ENCODE data around the gene NHP2.

The NHP2 gene

DNA sequence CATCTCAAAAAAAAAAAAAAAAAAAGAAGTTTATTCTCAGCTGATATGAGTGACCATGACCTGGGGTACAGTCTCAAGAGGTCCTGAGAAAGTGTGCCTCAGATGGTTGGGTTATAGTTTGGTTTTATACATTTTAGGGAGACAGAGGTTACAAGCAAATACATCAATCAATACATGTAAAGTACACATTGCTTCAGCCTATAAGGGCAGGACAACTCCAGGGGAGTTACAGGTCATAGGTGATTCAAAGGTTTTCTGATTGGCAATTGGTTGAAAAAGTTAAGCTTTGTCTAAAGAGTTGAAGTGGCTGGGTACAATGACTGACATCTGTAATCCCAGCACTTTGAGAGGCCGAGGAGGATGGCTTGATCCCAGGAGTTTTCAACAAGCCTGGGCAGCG, 35.7 kb upstream of the NHP2 start:
- TF ChIP-seq TCF12 (IDR thresholded peaks at IDR 0.05; ENCODE audit: low read depth) (no peak), YY1 (IDR thresholded peaks at IDR 0.05; ENCODE audit: low read depth) (no peak)

DNA sequence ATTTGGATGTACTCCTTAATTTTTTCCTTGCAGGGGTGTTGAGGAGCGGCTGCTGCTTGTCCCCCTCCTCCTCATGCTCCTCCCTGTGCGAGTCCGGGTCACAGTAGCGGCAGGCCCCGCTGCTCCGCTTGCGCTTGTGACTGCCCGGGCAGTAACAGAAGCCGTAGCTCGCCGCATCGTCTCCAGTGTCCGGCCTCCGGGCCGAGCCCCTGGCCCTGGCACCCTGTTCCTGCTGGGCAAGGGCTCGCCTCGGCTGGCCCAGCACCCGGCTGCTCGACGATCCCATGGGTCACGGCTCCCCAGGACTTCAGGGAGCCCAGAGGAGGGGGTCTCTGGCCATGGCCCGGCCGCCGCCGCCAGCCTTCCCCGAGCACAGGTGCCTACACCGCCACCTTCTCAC, 33.3 kb upstream of the NHP2 start, which contains the start of gene GMCL2:
TSS of gene GMCL2 (minus strand) at position 358 of the 400 bp plus-strand sequence. CDS start at position 286, 72 bp downstream.
- no peak for TF ChIP-seq FOXM1 (IDR thresholded peaks at IDR 0.05; ENCODE audit: borderline replicate concordance, low read depth)
- no peak for TF ChIP-seq CREB1 (IDR thresholded peaks at IDR 0.05; ENCODE audit: low read depth)
- no peak for TF ChIP-seq TEAD4 (IDR thresholded peaks at IDR 0.05)
- TF ChIP-seq ZBTB7A (IDR thresholded peaks at IDR 0.05; ENCODE audit: low read depth): no peak
- no peak for TF ChIP-seq RAD21 (IDR thresholded peaks at IDR 0.05; ENCODE audit: low read depth)
- TF ChIP-seq TCF12 (IDR thresholded peaks at IDR 0.05; ENCODE audit: low read depth): no peak
- TF ChIP-seq YY1 (IDR thresholded peaks at IDR 0.05; ENCODE audit: low read depth): no peak
- TF ChIP-seq EGR1 (IDR thresholded peaks at IDR 0.05): no peak
- no peak for TF ChIP-seq CEBPB (IDR thresholded peaks at IDR 0.05)
- TF ChIP-seq, protein P1, sequence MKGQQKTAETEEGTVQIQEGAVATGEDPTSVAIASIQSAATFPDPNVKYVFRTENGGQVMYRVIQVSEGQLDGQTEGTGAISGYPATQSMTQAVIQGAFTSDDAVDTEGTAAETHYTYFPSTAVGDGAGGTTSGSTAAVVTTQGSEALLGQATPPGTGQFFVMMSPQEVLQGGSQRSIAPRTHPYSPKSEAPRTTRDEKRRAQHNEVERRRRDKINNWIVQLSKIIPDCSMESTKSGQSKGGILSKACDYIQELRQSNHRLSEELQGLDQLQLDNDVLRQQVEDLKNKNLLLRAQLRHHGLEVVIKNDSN (IDR thresholded peaks at IDR 0.05): no peak
- TF ChIP-seq, protein P2, sequence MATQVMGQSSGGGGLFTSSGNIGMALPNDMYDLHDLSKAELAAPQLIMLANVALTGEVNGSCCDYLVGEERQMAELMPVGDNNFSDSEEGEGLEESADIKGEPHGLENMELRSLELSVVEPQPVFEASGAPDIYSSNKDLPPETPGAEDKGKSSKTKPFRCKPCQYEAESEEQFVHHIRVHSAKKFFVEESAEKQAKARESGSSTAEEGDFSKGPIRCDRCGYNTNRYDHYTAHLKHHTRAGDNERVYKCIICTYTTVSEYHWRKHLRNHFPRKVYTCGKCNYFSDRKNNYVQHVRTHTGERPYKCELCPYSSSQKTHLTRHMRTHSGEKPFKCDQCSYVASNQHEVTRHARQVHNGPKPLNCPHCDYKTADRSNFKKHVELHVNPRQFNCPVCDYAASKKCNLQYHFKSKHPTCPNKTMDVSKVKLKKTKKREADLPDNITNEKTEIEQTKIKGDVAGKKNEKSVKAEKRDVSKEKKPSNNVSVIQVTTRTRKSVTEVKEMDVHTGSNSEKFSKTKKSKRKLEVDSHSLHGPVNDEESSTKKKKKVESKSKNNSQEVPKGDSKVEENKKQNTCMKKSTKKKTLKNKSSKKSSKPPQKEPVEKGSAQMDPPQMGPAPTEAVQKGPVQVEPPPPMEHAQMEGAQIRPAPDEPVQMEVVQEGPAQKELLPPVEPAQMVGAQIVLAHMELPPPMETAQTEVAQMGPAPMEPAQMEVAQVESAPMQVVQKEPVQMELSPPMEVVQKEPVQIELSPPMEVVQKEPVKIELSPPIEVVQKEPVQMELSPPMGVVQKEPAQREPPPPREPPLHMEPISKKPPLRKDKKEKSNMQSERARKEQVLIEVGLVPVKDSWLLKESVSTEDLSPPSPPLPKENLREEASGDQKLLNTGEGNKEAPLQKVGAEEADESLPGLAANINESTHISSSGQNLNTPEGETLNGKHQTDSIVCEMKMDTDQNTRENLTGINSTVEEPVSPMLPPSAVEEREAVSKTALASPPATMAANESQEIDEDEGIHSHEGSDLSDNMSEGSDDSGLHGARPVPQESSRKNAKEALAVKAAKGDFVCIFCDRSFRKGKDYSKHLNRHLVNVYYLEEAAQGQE (IDR thresholded peaks at IDR 0.05; ENCODE audit: low read depth): no peak
- TF ChIP-seq NFIC (IDR thresholded peaks at IDR 0.05): no peak
- TF ChIP-seq, protein P3, sequence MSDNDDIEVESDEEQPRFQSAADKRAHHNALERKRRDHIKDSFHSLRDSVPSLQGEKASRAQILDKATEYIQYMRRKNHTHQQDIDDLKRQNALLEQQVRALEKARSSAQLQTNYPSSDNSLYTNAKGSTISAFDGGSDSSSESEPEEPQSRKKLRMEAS (IDR thresholded peaks at IDR 0.05): no peak
- no peak for TF ChIP-seq TAF1 (IDR thresholded peaks at IDR 0.05; ENCODE audit: low read depth)
- no peak for TF ChIP-seq EP300 (IDR thresholded peaks at IDR 0.05; ENCODE audit: borderline replicate concordance)

DNA sequence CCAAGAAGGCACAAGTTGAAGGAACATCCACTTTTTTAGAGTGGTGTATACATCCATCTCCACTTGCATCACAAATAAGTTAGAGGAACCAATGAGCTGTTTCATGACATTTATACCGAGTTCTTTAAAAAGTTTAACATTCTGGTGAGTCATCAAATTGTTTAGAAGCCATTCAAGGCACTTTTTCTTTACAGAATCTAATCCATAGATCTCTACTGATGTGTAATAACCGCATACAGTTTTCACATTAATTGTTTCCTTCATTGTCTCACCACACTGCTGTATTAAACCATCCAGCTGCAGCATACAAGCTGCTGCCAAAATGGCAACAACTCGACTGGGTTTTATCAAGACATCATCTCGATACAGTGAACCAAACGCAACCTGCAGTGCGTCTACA, 32.7 kb upstream of the NHP2 start:
- TF ChIP-seq CEBPB (IDR thresholded peaks at IDR 0.05) (no peak), TAF1 (IDR thresholded peaks at IDR 0.05; ENCODE audit: low read depth) (no peak), YY1 (IDR thresholded peaks at IDR 0.05; ENCODE audit: low read depth) (no peak), CREB1 (IDR thresholded peaks at IDR 0.05; ENCODE audit: low read depth) (no peak), RAD21 (IDR thresholded peaks at IDR 0.05; ENCODE audit: low read depth) (no peak), TCF12 (IDR thresholded peaks at IDR 0.05; ENCODE audit: low read depth) (no peak), ZBTB7A (IDR thresholded peaks at IDR 0.05; ENCODE audit: low read depth) (no peak), EGR1 (IDR thresholded peaks at IDR 0.05) (no peak), NFIC (IDR thresholded peaks at IDR 0.05) (no peak), TEAD4 (IDR thresholded peaks at IDR 0.05) (no peak), EP300 (IDR thresholded peaks at IDR 0.05; ENCODE audit: borderline replicate concordance) (no peak), FOXM1 (IDR thresholded peaks at IDR 0.05; ENCODE audit: borderline replicate concordance, low read depth) (no peak)
- TF ChIP-seq, protein P1 (IDR thresholded peaks at IDR 0.05): no peak
- TF ChIP-seq, protein P2 (IDR thresholded peaks at IDR 0.05; ENCODE audit: low read depth): no peak

DNA sequence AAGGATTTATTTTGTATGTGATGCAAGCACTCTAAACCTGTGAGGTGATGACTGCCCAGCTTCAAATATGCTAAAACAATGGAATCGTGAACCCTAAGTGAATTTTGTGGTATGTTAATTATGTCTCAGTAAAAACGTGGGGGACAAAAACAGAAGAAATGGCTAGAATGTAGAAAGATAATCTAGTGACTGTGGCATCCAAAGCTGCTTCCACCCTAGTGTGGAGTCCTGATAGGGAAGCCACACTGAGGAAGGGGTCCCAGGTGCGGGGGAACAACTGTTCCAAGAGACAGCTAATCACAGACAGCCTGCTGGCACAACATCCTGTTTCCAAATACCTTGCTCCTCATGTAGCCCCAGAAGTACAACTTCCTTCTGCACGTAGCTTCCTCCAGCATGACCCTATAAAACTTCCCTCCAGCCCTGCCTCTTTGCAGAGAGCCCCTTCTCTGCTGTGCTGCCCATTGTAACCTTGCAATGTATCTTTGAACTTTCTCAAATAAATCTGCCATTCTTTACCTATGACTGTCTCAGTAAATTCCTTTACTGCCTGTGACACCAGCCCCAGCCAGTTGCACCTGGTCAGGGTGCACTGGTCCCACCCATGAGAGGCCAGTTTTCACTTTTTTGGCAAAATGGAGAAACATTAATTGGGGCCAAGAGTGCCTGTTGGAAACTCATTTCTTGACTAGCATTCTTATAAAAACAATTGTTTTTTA, 28.6 kb upstream of the NHP2 start:
- no peak for TF ChIP-seq FOXM1 (IDR thresholded peaks at IDR 0.05; ENCODE audit: borderline replicate concordance, low read depth)
- no peak for TF ChIP-seq TAF1 (IDR thresholded peaks at IDR 0.05; ENCODE audit: low read depth)

DNA sequence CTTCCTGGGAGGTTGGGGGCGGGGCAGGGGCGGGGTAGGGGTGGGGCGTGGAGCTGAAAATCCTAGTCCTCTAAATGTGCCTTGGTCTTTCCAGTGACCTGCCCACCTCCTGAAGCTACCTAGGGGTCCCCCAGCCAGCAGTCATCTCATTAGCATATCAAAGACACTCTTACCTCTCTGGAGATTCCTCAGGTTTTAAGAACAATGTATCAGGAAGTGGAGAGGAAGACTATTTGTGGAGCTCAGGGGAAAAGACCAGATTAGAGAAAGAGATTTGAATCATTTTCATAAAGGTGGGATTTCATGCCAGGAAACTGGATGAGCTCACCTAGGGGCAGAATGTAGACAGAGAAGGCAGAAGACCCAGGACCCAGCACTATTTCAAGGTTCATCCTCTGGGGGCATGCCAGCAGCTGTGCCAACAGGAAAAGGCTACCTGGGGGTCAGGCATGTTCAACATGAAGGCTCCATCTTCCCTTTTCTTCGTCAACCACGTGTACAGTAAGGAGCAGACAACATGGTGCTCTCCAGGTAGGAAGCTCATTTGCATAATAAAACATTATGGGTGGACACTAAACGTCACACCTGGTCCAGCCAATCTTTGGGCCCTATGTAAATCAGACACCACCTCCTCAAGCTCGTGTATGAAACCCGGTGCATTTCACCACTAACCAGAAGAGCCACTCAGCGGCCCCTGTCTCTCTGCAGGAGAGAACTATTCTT, 26.6 kb upstream of the NHP2 start:
- TF ChIP-seq YY1 (IDR thresholded peaks at IDR 0.05; ENCODE audit: low read depth): 0 out of 2 replicates have a peak, but pooled peaks have one; percentile 13
- no peak for TF ChIP-seq EP300 (IDR thresholded peaks at IDR 0.05; ENCODE audit: borderline replicate concordance)
- TF ChIP-seq, protein P3 (IDR thresholded peaks at IDR 0.05): peak; percentile 66

DNA sequence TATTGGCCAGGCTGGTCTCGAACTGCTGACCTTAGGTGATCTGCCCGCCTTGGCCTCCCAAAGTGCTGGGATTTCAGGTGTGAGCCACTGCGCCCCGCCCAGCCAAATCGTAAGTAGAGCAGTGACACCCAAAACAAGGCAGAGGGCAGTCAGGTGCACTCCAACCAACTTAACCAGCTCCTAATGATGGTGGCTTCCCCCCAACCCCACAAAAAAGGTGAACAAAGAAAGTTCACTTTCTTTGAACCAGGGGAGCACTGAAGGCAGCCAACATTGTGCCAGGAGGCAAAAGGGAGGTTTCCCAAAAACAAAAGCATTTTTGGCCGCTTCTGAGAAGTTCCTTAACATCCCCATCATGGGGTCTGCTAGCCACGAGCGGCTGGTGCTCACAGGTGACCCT, 23.9 kb upstream of the NHP2 start:
- no peak for TF ChIP-seq TAF1 (IDR thresholded peaks at IDR 0.05; ENCODE audit: low read depth)
- no peak for TF ChIP-seq ZBTB7A (IDR thresholded peaks at IDR 0.05; ENCODE audit: low read depth)
- TF ChIP-seq, protein P1 (IDR thresholded peaks at IDR 0.05): no peak
- no peak for TF ChIP-seq CREB1 (IDR thresholded peaks at IDR 0.05; ENCODE audit: low read depth)
- TF ChIP-seq TEAD4 (IDR thresholded peaks at IDR 0.05): no peak
- TF ChIP-seq FOXM1 (IDR thresholded peaks at IDR 0.05; ENCODE audit: borderline replicate concordance, low read depth): no peak
- TF ChIP-seq CEBPB (IDR thresholded peaks at IDR 0.05): no peak
- no peak for TF ChIP-seq NFIC (IDR thresholded peaks at IDR 0.05)
- TF ChIP-seq, protein P3 (IDR thresholded peaks at IDR 0.05): no peak
- TF ChIP-seq EGR1 (IDR thresholded peaks at IDR 0.05): no peak
- TF ChIP-seq, protein P2 (IDR thresholded peaks at IDR 0.05; ENCODE audit: low read depth): no peak

All from Ishikawa (cell line).